NT2/D1 (cell line): ENCODE results near the gene GRIK1.

Source experiments
- SUZ12 ChIP-seq: IDR thresholded peaks from 2 replicates; pipeline ENCODE4 v1.6.1; 2011; ENCODE audit not compliant: insufficient read length, insufficient read depth; ENCODE audit errors: extremely low read depth
- ZNF274 ChIP-seq: IDR thresholded peaks from 2 replicates; pipeline ENCODE4 v1.6.1; 2011; ENCODE audit warnings: mild to moderate bottlenecking, low read depth, low read length

GRCh38 chr21:29626801-29627470 lies 312.9 kb downstream of the GRIK1 start:
- TF ChIP-seq SUZ12 (no peak), ZNF274 (no peak)
